ENCODE measurements around the gene VRK3. TPM values are rescaled to one million over a fixed set of nuclear protein-coding genes. Genes with fewer than 3 reads are reported as not detected.

Gene VRK3
- total RNA-seq, 2 donors from 2014 or later: 50.0 to 77.7 TPM

DNA sequence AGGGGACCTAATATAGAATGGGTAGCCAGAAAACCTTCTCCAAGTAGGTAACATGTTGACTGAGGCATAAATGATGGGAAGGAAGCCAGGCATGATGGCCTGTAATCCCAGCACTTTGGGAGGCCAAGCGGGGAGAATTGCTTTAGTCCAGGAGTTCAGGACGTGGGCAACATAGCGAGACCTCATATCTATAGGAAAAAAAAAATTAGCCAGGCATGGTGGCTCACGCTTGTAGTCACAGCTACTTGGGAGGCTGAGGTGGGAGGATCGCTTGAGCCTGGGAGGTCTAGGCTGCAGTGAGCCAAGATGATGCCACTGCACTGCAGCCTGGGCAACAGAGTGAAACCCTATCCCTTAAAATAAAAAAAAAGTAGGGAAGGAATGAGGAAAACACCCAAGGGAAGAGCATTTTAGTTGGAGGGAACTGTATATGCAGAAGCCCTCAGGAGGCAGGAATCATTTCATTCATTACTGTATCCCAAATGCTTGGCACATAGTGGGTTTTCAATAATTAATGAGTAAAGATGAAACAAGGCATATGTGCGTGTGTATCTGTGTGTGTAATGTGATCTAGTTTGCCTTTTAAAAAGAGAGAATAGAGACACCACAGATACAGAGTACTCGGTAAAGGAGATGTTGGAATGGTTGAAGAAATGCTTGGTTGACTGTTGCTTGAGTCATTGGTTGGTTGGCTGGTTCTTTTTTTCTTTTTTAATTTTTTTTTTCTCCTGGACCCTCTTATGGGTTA lies 93.7 kb downstream of the VRK3 start:
- Histone ChIP-seq H3K4me3 (no peak overlapping the region), H3K9ac (ENCODE audit: low read depth in 2 of 2, low read length in 2 of 2) (no peak overlapping the region), H3K9me3 (no peaks in the 10 kb centered on the region), H3K4me1 (peaks cover 7% of the 10 kb centered on the region), H3K36me3 (no peaks in the 10 kb centered on the region), H3K27ac (no peak overlapping the region), H3K27me3 (no peaks in the 10 kb centered on the region)
- TF ChIP-seq, protein P1, sequence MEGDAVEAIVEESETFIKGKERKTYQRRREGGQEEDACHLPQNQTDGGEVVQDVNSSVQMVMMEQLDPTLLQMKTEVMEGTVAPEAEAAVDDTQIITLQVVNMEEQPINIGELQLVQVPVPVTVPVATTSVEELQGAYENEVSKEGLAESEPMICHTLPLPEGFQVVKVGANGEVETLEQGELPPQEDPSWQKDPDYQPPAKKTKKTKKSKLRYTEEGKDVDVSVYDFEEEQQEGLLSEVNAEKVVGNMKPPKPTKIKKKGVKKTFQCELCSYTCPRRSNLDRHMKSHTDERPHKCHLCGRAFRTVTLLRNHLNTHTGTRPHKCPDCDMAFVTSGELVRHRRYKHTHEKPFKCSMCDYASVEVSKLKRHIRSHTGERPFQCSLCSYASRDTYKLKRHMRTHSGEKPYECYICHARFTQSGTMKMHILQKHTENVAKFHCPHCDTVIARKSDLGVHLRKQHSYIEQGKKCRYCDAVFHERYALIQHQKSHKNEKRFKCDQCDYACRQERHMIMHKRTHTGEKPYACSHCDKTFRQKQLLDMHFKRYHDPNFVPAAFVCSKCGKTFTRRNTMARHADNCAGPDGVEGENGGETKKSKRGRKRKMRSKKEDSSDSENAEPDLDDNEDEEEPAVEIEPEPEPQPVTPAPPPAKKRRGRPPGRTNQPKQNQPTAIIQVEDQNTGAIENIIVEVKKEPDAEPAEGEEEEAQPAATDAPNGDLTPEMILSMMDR (IDR thresholded peaks at IDR 0.05): no peak
- intact Hi-C loops (cut with DNase I): no loop called here
- DNase-seq: no peak

DNA sequence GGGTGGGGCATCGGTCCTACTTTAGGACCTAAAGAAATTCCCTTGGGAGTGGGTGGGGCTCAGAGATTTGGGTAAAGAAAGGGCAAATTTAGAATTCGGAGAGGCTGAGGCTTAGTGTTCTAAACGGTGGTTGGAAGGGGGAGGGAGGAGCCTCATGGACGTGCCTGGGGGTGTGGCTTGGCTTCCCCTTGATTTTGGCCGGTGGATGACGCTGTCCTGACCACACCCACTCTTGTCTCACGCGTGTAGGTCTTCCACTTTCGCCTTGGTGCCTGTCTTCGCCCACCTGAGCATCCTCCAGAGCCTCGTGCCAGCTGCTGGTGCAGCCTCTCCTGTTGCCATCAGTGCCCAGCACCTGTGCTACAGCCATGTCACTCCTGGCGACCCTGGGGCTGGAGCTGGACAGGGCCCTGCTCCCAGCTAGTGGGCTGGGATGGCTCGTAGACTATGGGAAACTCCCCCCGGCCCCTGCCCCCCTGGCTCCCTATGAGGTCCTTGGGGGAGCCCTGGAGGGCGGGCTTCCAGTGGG lies 94.6 kb downstream of the VRK3 start:
- no peaks in the 10 kb centered on the region for H3K9me3 ChIP-seq
- H3K9ac ChIP-seq (ENCODE audit: low read depth in 2 of 2, low read length in 2 of 2): no peak overlapping the region
- intact Hi-C loops (cut with DNase I): no loop called here
- TF ChIP-seq, protein P1 (IDR thresholded peaks at IDR 0.05): no peak
- no peaks in the 10 kb centered on the region for H3K27me3 ChIP-seq
- H3K4me1 ChIP-seq: peaks cover 7% of the 10 kb centered on the region
- no peak overlapping the region for H3K27ac ChIP-seq
- no peaks in the 10 kb centered on the region for H3K36me3 ChIP-seq
- DNase-seq: peak; percentile 36
- H3K4me3 ChIP-seq: peak overlapping the region; percentile 99

DNA sequence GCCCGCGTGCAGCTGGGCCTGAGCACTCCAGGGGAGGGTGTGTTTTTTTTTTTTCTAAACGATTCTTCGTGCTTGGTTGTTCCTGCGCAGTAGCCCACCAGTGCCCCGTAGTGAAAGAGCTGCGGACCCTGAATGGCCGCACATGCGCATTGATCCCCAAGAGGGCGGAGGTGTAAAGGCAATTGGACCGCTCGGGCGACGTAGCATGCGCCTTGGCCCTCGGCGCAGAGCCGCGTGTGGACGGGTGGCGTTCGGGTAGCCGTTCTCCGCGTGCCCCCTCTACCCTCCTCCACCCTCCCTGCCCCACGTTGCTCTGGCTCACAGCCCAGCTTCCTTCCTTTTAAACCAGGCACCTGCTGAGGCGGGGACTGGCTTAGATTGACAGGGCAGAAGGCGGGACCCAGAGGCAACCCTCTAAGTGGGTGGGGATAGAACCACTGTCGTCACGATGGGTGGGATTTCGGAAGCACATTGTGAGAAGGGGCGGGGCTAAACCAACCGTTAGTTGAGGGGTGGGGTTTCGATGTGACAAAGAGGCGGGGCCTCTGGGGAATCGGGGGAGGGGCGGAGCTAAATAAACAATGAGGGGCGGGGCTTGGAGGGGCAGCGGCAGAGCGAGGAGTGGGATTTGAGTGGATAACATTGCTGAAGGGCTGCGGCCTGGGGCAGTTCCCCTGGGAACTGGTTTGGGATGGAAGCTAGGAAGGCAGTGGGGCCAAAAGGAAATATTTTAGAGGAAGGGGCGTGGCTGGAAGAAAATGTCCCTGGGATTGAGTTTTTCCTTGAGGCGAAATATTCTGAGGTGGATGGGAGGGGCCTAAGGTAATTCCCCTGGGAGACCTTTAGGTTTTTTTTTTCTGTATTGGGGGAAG lies 95.3 kb downstream of the VRK3 start:
- peak overlapping the region; percentile 99 for H3K4me3 ChIP-seq
- H3K9ac ChIP-seq (ENCODE audit: low read depth in 2 of 2, low read length in 2 of 2): peak overlapping the region; percentile 88 to 95
- peak overlapping the region; percentile 96 for H3K27ac ChIP-seq
- H3K36me3 ChIP-seq: peaks cover 4% of the 10 kb centered on the region
- H3K27me3 ChIP-seq: no peaks in the 10 kb centered on the region
- H3K9me3 ChIP-seq: no peaks in the 10 kb centered on the region
- DNase-seq: peak; percentile 95
- intact Hi-C loops (cut with DNase I): no loop called here
- peaks cover 7% of the 10 kb centered on the region for H3K4me1 ChIP-seq
- TF ChIP-seq, protein P1 (IDR thresholded peaks at IDR 0.05): no peak

DNA sequence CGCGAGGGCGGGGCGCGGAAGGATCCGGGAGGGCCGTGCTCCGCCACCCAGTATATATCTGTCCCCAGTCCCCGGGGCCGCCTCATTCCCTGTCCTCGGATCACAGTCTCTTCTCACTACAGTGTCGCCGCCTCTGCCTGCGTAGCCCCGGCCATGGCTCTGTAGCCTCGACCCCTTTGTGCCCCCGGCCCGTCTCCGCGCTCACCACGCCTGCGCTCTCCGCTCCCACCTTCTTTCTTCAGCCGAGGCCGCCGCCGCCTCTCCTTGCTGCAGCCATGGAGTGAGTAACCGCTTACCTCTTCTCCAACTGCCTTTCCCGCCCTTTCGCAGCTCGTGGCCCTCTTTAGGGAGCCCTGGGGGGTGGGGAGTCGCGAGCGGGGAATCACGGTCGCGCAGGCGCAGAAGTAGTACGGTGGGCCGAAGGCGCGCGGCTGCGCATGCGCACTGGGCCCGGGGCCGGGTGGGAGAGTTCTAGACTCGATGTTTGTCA lies 96.0 kb downstream of the VRK3 start, which contains the start of the genes ATF5 and NUP62:
ATF5 (plus strand) TSS at position 85 of the 490 bp plus-strand sequence. CDS start 1,646 bp downstream, outside the sequence.
NUP62 (minus strand) TSS at position 384 of the 490 bp plus-strand sequence. CDS start 19,697 bp downstream, outside the sequence.
- DNase-seq: peak; percentile 91
- TF ChIP-seq, protein P1 (IDR thresholded peaks at IDR 0.05): no peak
- peak within 1 kb of the TSS; percentile 88 to 95 for H3K9ac ChIP-seq (ENCODE audit: low read depth in 2 of 2, low read length in 2 of 2)
- H3K9me3 ChIP-seq: no peaks in the 10 kb centered on the region
- no peaks in the 10 kb centered on the region for H3K27me3 ChIP-seq
- peaks cover 7% of the 10 kb centered on the region for H3K4me1 ChIP-seq
- H3K27ac ChIP-seq: peak within 1 kb of the TSS; percentile 96
- intact Hi-C loops (cut with DNase I): no loop called here
- H3K4me3 ChIP-seq: peak within 1 kb of the TSS; percentile 99
- peaks cover 4% of the 10 kb centered on the region for H3K36me3 ChIP-seq
